H1 (cell line): ENCODE data around the gene MBIP. TPM values are rescaled to one million over a fixed set of nuclear protein-coding genes. Genes with fewer than 3 reads are reported as not detected.

Experiments used
- CTCF ChIA-PET: fragments of 300-600 bp; sonication (Branson Sonifier 250); formaldehyde crosslinking; loops from one replicate; lab custom pipeline; 2021; ENCODE audit not compliant: partially characterized antibody; lab: Charles Lee
- POLR2A ChIA-PET: fragments of 300-600 bp; sonication (Branson Sonifier 250); formaldehyde crosslinking; loops from one replicate; lab custom pipeline; 2021; ENCODE audit warnings: inconsistent platforms; ENCODE audit not compliant: partially characterized antibody; lab: Charles Lee
- DNase-seq, 2 experiments: peaks; one replicate each; pipeline versions ENCODE4 v3.0.0 to v3.0.0-alpha.2; 2010 to 2022; ENCODE audit warnings: low spot score in 2 of 2, low read depth in 1 of 2, mixed read lengths in 1 of 2
- FAIRE-seq: peaks from 2 replicates; lab custom pipeline; 2011; peaks lifted over from hg19 to GRCh38; lab: Jason Lieb, UNC
- H2AFZ ChIP-seq: 2 replicates; pipeline ENCODE4 v1.8.1; 2012; ENCODE audit warnings: low read length, inconsistent platforms
- H2AK5ac ChIP-seq: 2 replicates; pipeline ENCODE4 v1.6.1; 2013; ENCODE audit warnings: low read depth, low read length
- H2BK120ac ChIP-seq: replicated peaks from 2 replicates; pipeline ENCODE3; 2013; ENCODE audit warnings: low read depth, low read length, inconsistent platforms
- H2BK12ac ChIP-seq: 2 replicates; pipeline ENCODE4 v1.6.1; 2013; ENCODE audit warnings: low read depth, low read length
- H2BK15ac ChIP-seq: 2 replicates; pipeline ENCODE4 v1.6.1; 2013; ENCODE audit warnings: low read length
- H2BK20ac ChIP-seq: 2 replicates; pipeline ENCODE4 v1.6.1; 2013; ENCODE audit warnings: low read length
- H2BK5ac ChIP-seq: 2 replicates; pipeline ENCODE4 v1.6.1; 2013; ENCODE audit warnings: low read depth, low read length
- H3K14ac ChIP-seq: 2 replicates; pipeline ENCODE4 v1.6.1; 2013; ENCODE audit warnings: inconsistent platforms; ENCODE audit not compliant: insufficient read length
- H3K18ac ChIP-seq: 2 replicates; pipeline ENCODE4 v1.6.1; 2013; ENCODE audit warnings: low read length; ENCODE audit errors: extremely low read depth
- H3K23ac ChIP-seq: 2 replicates; pipeline ENCODE4 v1.6.1; 2013; ENCODE audit warnings: inconsistent platforms; ENCODE audit not compliant: insufficient read length
- H3K23me2 ChIP-seq: 2 replicates; pipeline ENCODE4 v1.6.1; 2013; ENCODE audit warnings: low read depth, low read length
- H3K27ac ChIP-seq: 2 replicates; pipeline ENCODE4 v1.6.1; 2011; ENCODE audit warnings: low read depth, low read length, inconsistent platforms
- H3K27me3 ChIP-seq, 4 experiments: replicated peaks in 1 of 4; 1 replicate in 1 of 4; 2 replicates in 3 of 4; pipeline versions ENCODE4 v1.6.1 to v1.8.1; 2011 to 2013; ENCODE audit warnings: low read length in 3 of 4, mild to moderate bottlenecking in 3 of 4, inconsistent platforms in 2 of 4, mixed read lengths in 2 of 4, moderate library complexity in 1 of 4; ENCODE audit not compliant: control insufficient read depth in 3 of 4, insufficient read depth in 3 of 4; ENCODE audit errors: extremely low read depth in 1 of 4
- H3K36me3 ChIP-seq, 4 experiments: 2 replicates each; pipeline versions ENCODE4 v1.6.1 to v1.8.1; 2011 to 2013; ENCODE audit warnings: mild to moderate bottlenecking in 4 of 4, low read length in 3 of 4, moderate library complexity in 2 of 4, control low read depth in 1 of 4, inconsistent platforms in 1 of 4; ENCODE audit not compliant: insufficient read depth in 4 of 4, control insufficient read depth in 2 of 4
- H3K4ac ChIP-seq: replicated peaks from 2 replicates; pipeline ENCODE3; 2013; ENCODE audit warnings: low read length, low read depth, mixed read lengths, inconsistent platforms; ENCODE audit not compliant: insufficient read length
- H3K4me1 ChIP-seq, 4 experiments: replicated peaks in 1 of 4; 1 replicate in 1 of 4; 2 replicates in 3 of 4; pipeline versions ENCODE4 v1.6.1 to v1.8.1; 2011 to 2013; ENCODE audit warnings: low read length in 3 of 4, inconsistent platforms in 2 of 4, mixed read lengths in 1 of 4; ENCODE audit not compliant: insufficient read depth in 4 of 4, control insufficient read depth in 3 of 4
- H3K4me2 ChIP-seq, 2 experiments: 2 replicates each; pipeline versions ENCODE4 v1.6.1 to v1.8.1; 2011 to 2013; ENCODE audit warnings: low read depth in 2 of 2, low read length in 2 of 2, control low read depth in 1 of 2, inconsistent platforms in 1 of 2, mild to moderate bottlenecking in 1 of 2; ENCODE audit not compliant: insufficient read depth in 1 of 2
- H3K4me3 ChIP-seq, 4 experiments: fragments of 200-600, 300-600 bp in 1 of 4; sonication (generic), shearing (Covaris generic), sonication (Bioruptor Twin) in 1 of 4; 2 replicates each; pipeline versions ENCODE4 v1.5.1 to v1.8.1; 2011 to 2016; ENCODE audit warnings: low read length in 4 of 4, low read depth in 3 of 4, control low read depth in 2 of 4, inconsistent platforms in 2 of 4, mild to moderate bottlenecking in 2 of 4, mixed read lengths in 1 of 4, moderate library complexity in 1 of 4; ENCODE audit not compliant: insufficient read depth in 2 of 4; ENCODE audit errors: extremely low read depth in 1 of 4
- H3K56ac ChIP-seq: replicated peaks from 2 replicates; pipeline ENCODE3; 2013; ENCODE audit warnings: low read depth, mild to moderate bottlenecking, mixed read lengths, low read length, inconsistent platforms; ENCODE audit not compliant: insufficient read length
- H3K79me1 ChIP-seq: 2 replicates; pipeline ENCODE4 v1.6.1; 2013; ENCODE audit warnings: low read depth, low read length, control low read depth
- H3K79me2 ChIP-seq, 2 experiments: 2 replicates each; pipeline versions ENCODE4 v1.6.1 to v1.8.1; 2012 to 2013; ENCODE audit warnings: low read length in 2 of 2, mild to moderate bottlenecking in 2 of 2, inconsistent platforms in 1 of 2; ENCODE audit not compliant: insufficient read depth in 2 of 2, control insufficient read depth in 1 of 2
- H3K9ac ChIP-seq, 4 experiments: replicated peaks in 1 of 4; 1 replicate in 1 of 4; 2 replicates in 3 of 4; pipeline versions ENCODE4 v1.6.1 to v1.8.1; 2011 to 2013; ENCODE audit warnings: low read depth in 3 of 4, low read length in 3 of 4, control low read depth in 2 of 4, mild to moderate bottlenecking in 2 of 4, moderate library complexity in 2 of 4, inconsistent platforms in 1 of 4; ENCODE audit errors: extremely low read depth in 1 of 4
- H3K9me3 ChIP-seq, 2 experiments: 2 replicates each; pipeline versions ENCODE4 v1.6.1 to v1.8.1; 2012 to 2013; ENCODE audit warnings: mild to moderate bottlenecking in 2 of 2, moderate library complexity in 2 of 2, control low read depth in 1 of 2, inconsistent platforms in 1 of 2, low read depth in 1 of 2, low read length in 1 of 2, mixed read lengths in 1 of 2; ENCODE audit not compliant: insufficient read depth in 2 of 2
- H4K20me1 ChIP-seq, 2 experiments: replicated peaks in 1 of 2; 2 replicates each; pipeline versions ENCODE3 to v1.8.1; 2011 to 2013; ENCODE audit warnings: inconsistent platforms in 2 of 2, low read length in 2 of 2, mild to moderate bottlenecking in 1 of 2; ENCODE audit not compliant: insufficient read depth in 2 of 2, control insufficient read depth in 1 of 2
- H4K5ac ChIP-seq: 2 replicates; pipeline ENCODE4 v1.6.1; 2013; ENCODE audit warnings: low read length, low read depth, mixed read lengths, inconsistent platforms; ENCODE audit not compliant: insufficient read length
- H4K8ac ChIP-seq: 2 replicates; pipeline ENCODE4 v1.8.0; 2013; ENCODE audit warnings: mild to moderate bottlenecking, moderate library complexity, low read length, inconsistent platforms; ENCODE audit not compliant: insufficient read depth; ENCODE audit errors: extremely low read depth
- H4K91ac ChIP-seq: replicated peaks from 2 replicates; pipeline ENCODE3; 2013; ENCODE audit warnings: low read length, mixed read lengths, inconsistent platforms; ENCODE audit not compliant: insufficient read length
- CHD2 ChIP-seq: IDR thresholded peaks from 2 replicates; pipeline ENCODE4 v1.6.1; 2012; ENCODE audit warnings: low read length, improper control_type of control experiment
- CREB1 ChIP-seq: IDR thresholded peaks from 2 replicates; pipeline ENCODE4 v1.6.1; 2012; ENCODE audit warnings: inconsistent platforms
- EP300 ChIP-seq, 2 experiments: IDR thresholded peaks; 1 replicate in 1 of 2; 2 replicates in 1 of 2; pipeline ENCODE4 v1.6.1; 2011 to 2012; ENCODE audit warnings: low read depth in 2 of 2, low read length in 2 of 2, mild to moderate bottlenecking in 2 of 2, borderline replicate concordance in 1 of 2, inconsistent platforms in 1 of 2, moderate library complexity in 1 of 2
- NRF1 ChIP-seq: IDR thresholded peaks from 2 replicates; pipeline ENCODE4 v1.6.1; 2011; ENCODE audit warnings: mild to moderate bottlenecking, low read depth, low read length, improper control_type of control experiment
- POU5F1 ChIP-seq: IDR thresholded peaks from 2 replicates; pipeline ENCODE4 v1.6.1; 2011; ENCODE audit warnings: low read depth, mild to moderate bottlenecking, low read length, moderate library complexity
- SIX5 ChIP-seq: IDR thresholded peaks from 2 replicates; pipeline ENCODE4 v1.6.1; 2011; ENCODE audit warnings: mild to moderate bottlenecking, low read depth, low read length
- SP4 ChIP-seq: IDR thresholded peaks from 2 replicates; pipeline ENCODE4 v1.6.1; 2012; ENCODE audit warnings: low read length, inconsistent platforms
- TAF7 ChIP-seq: optimal IDR thresholded peaks from 2 replicates; pipeline ENCODE3; 2011; ENCODE audit warnings: low read depth, mild to moderate bottlenecking, inconsistent platforms, low read length, moderate library complexity, borderline replicate concordance
- TCF12 ChIP-seq: IDR thresholded peaks from 2 replicates; pipeline ENCODE4 v1.6.1; 2011; ENCODE audit warnings: low read depth, mild to moderate bottlenecking, low read length
- TEAD4 ChIP-seq: IDR thresholded peaks from 2 replicates; pipeline ENCODE4 v1.6.1; 2012; ENCODE audit warnings: low read depth, low read length, inconsistent platforms, mixed read lengths
- WGBS, 2 experiments: shearing (Covaris generic) in 1 of 2; methylation state at CpG; one replicate each; pipeline versions ENCODE4 v1.1.6 to v1.1.7; 2013 to 2015; ENCODE audit warnings: low lambda C conversion rate in 2 of 2, mixed read lengths in 2 of 2, inconsistent platforms in 1 of 2, low coverage in 1 of 2, missing lambda C conversion rate in 1 of 2; ENCODE audit not compliant: insufficient replicate concordance in 2 of 2, insufficient coverage in 1 of 2, insufficient read length in 1 of 2; ENCODE audit errors: extremely low coverage in 1 of 2, missing lambda C conversion rate in 1 of 2; 5-methylcytosine and 5-hydroxymethylcytosine counted together
- polyA plus RNA-seq, 7 experiments: library from polyadenylated mRNA; depleted of rRNA in 3 of 7; stranded (reverse) in 5 of 7; unstranded in 2 of 7; fragments of >200 nt in 5 of 7; fragments of 200-250 nt in 2 of 7; gene quantifications; 1 replicate in 5 of 7; 2 replicates in 1 of 7; 4 replicates in 1 of 7; pipeline versions ENCODE4 v1.2.1 to v1.2.3, GENCODE V29; 2011 to 2013; ENCODE audit warnings: missing spikeins in 2 of 7, mixed read lengths in 2 of 7
- total RNA-seq: library from RNA; stranded (reverse); fragmentation: NEBNext Ultra II Directional; extraction: Animal tissue kit (Norgen Biotek cat#: 25700); gene quantifications from 2 replicates; pipeline ENCODE4 v1.2.1, GENCODE V29; 2021
- TF ChIP-seq, protein P1 (sequence below): IDR thresholded peaks from 2 replicates; pipeline ENCODE4 v1.6.1; 2011; ENCODE audit warnings: low read length, improper control_type of control experiment

MBIP gene
- total and polyA plus RNA-seq, 2 of the 8 experiments (the other 6 are each of a cell fraction or from before 2014, with no cell fraction given), result 15.0 to 27.4 TPM

DNA sequence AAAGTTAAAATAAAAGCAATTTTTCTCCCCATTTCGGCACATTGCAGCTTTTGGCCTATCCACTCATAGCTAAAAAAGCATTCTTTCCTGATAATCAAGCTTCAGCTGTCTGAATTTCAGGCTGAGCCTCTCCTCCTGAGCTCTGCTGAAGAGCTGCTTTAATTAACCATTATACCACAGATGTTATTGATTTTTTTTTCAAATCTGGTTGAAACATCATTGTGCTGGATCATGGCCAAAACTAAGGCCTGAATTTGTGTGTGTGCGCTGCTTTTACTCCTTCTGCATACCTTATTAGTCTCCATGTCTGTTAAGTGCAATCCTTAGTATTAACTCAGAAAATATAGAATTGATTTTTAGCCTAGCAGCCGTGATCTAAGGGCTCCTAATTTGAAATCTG, 52.3 kb downstream of the MBIP start:
- H2BK12ac ChIP-seq, result no peak overlapping the region
- no peak overlapping the region for H2BK15ac ChIP-seq
- peaks cover 0 to 3% (median 0%) of the 10 kb centered on the region in 4 experiments; a peak in 1 of 7 replicates for H3K27me3 ChIP-seq
- no peak overlapping the region for H3K27ac ChIP-seq
- H3K14ac ChIP-seq, result no peak overlapping the region
- no peak overlapping the region for H3K4me3 ChIP-seq
- ChIA-PET CTCF (interaction anchor here (0.7 to 3.0 kb wide), 5 partner anchors 14 to 199 kb away, joined by 3 to 17 read pairs (median 4); no protein-coding TSS in a partner anchor), POLR2A (no interaction called here)
- WGBS, 2 experiments, result 90% methylated on average over 3 of the region's 3 CpGs; no CpG with 5 or more reads in 1 of the 2 experiments
- no peak overlapping the region for H4K91ac ChIP-seq
- no peak overlapping the region for H4K5ac ChIP-seq
- H3K79me1 ChIP-seq, result no peaks in the 10 kb centered on the region
- no peak overlapping the region for H2AK5ac ChIP-seq
- no peak for DNase-seq
- no peaks in the 10 kb centered on the region for H3K79me2 ChIP-seq
- no peak overlapping the region for H3K9ac ChIP-seq
- H3K18ac ChIP-seq, result no peak overlapping the region
- TF ChIP-seq TCF12, result no peak
- no peak for TF ChIP-seq CREB1
- TF ChIP-seq NRF1, result no peak
- TF ChIP-seq EP300 (IDR thresholded peaks at IDR 0.05; ENCODE audit: borderline replicate concordance in 1 of 2, low read depth in 2 of 2, low read length in 2 of 2), result no peak
- no peak for TF ChIP-seq TAF7
- TF ChIP-seq POU5F1, result no peak
- no peak for TF ChIP-seq CHD2
- TF ChIP-seq TEAD4, result no peak
- TF ChIP-seq, protein P1, sequence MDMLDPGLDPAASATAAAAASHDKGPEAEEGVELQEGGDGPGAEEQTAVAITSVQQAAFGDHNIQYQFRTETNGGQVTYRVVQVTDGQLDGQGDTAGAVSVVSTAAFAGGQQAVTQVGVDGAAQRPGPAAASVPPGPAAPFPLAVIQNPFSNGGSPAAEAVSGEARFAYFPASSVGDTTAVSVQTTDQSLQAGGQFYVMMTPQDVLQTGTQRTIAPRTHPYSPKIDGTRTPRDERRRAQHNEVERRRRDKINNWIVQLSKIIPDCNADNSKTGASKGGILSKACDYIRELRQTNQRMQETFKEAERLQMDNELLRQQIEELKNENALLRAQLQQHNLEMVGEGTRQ, result no peak
- TF ChIP-seq SIX5, result no peak
- TF ChIP-seq SP4, result no peak
- H3K36me3 ChIP-seq, result no peaks in the 10 kb centered on the region
- H3K56ac ChIP-seq, result no peak overlapping the region
- no peak overlapping the region for H2BK5ac ChIP-seq
- H3K23ac ChIP-seq, result no peak overlapping the region
- H3K4me1 ChIP-seq, result peaks cover 6 to 35% (median 27%) of the 10 kb centered on the region in 4 experiments; a peak in 6 of 7 replicates
- no peaks in the 10 kb centered on the region for H4K20me1 ChIP-seq
- H2BK120ac ChIP-seq, result no peak overlapping the region
- H2AFZ ChIP-seq, result no peak overlapping the region
- peaks cover 3% of the 10 kb centered on the region for H3K23me2 ChIP-seq
- H3K4ac ChIP-seq, result no peak overlapping the region
- H4K8ac ChIP-seq, result no peak overlapping the region
- H3K9me3 ChIP-seq, result no peaks in the 10 kb centered on the region
- H2BK20ac ChIP-seq, result no peak overlapping the region
- FAIRE-seq, result no peak
- H3K4me2 ChIP-seq, result no peak overlapping the region
